Sciatic nerve (tissue), 2 donors: ENCODE data around the gene NR1I2. TPM values are rescaled to one million over a fixed set of nuclear protein-coding genes. Genes with fewer than 3 reads are reported as not detected.

Experiments
- ATAC-seq: fragments of 200-7000 bp; cut with Tn5 transposase; one replicate; pipeline ENCODE4 v1.9.1; 2020; ENCODE audit warnings: mild to moderate bottlenecking, moderate library complexity
- DNase-seq: peaks from one replicate; pipeline ENCODE4 v3.0.0-alpha.2; 2020; ENCODE audit warnings: low spot score
- intact Hi-C: fragments of 100-400 bp; cut with DNase I; formaldehyde crosslinking; loops from one replicate; pipeline ENCODE4 v1.14.2; 2022
- total RNA-seq: library from RNA; stranded (reverse); fragmentation: NEBNext Ultra II Directional; extraction: Animal tissue kit (Norgen Biotek cat#: 25700); gene quantifications from one replicate; pipeline ENCODE4 v1.2.1, GENCODE V29; 2021
- donor health status: DM: no; HTN: no; CAD: no.
- donor health status: DM: no; HTN: no; CAD: no.

NR1I2 gene
- total RNA-seq, 1 donor from 2014 or later, result not detected

DNA sequence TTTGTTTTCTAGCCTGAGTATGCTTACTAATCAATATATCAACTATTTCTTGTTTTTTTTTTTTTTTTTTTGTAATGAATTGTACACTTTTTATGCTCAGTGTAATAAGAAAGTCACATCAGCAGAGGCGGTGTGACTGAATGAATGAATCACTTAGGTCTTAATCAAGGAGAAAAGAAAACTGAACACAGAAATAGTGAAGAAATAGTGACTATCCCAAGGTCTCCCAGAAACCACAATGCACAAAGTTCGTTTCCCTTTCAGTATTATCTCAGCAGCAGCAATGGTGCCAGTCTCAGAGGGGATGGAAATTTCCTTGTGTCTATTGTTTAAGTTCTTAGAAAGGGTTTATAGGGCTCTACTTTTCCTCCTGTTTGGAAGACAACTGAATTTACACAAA is 80.7 kb downstream of the NR1I2 start:
- ATAC-seq, result no peak
- intact Hi-C loops, result no loop called here
- no peak for DNase-seq

DNA sequence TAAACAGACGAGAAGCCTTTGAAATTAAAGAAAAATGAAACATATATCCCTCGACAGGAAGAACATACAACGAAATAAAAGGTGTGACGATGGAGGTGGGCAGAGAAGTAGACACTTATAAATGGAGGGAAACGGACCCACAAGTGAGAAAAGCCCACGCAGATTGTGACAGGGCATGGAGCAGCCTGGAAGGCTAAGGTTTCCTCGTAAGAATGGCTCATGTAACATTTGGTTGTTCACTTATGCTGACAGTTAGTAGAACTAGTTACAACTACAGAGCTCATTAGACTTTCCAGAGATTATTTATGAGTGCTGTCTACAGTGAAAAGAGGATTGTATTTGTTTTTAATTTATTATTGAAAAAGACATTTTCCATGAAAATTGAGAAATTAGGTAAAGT is 82.6 kb downstream of the NR1I2 start:
- DNase-seq (no peak), ATAC-seq (no peak)
- intact Hi-C loops, result no loop called here

Other genes starting within 250 kb of the NR1I2 start
- 1.6 TPM for gene CD80, start 222.5 kb upstream of the NR1I2 start, total RNA-seq
- gene ADPRH, start 202.6 kb upstream of the NR1I2 start, total RNA-seq, result 9.3 TPM
- gene PLA1A, start 184.2 kb upstream of the NR1I2 start, total RNA-seq, result 0.76 TPM
- 4.9 TPM for gene POPDC2, start 121.5 kb upstream of the NR1I2 start, total RNA-seq
- 38.8 TPM for gene COX17, start 104.7 kb upstream of the NR1I2 start, total RNA-seq
- gene CFAP91, start 79.1 kb upstream of the NR1I2 start, total RNA-seq, result 17.3 TPM